ENCODE measurements around the gene ZNHIT3.
"Not testable (repeated sequence)": the region's sequence is repeated elsewhere in the genome, so short reads cannot be mapped to it uniquely, and the experiment has no call there.

The ZNHIT3 gene

GRCh38 chr17:36486204-36487194 lies at the start of gene ZNHIT3:
Gene ZNHIT3, plus strand, starts transcription at chr17:36486681. Its CDS starts 19 bp downstream, at chr17:36486700.
- DNase-seq (ENCODE audit: low spot score): peak; percentile 97

GRCh38 chr17:36441792-36442191 lies 44.7 kb upstream of the ZNHIT3 start:
- DNase-seq (ENCODE audit: low spot score): not testable (repeated sequence)

- DNase-seq (ENCODE audit: low spot score): no peak
Observed at GRCh38 chr17:36443777-36444176, 42.7 kb upstream of the ZNHIT3 start.

- not testable (repeated sequence) for DNase-seq (ENCODE audit: low spot score)
Observed at GRCh38 chr17:36449997-36450396, 36.5 kb upstream of the ZNHIT3 start.

GRCh38 chr17:36452888-36453287 lies 33.6 kb upstream of the ZNHIT3 start:
- not testable (repeated sequence) for DNase-seq (ENCODE audit: low spot score)

- DNase-seq (ENCODE audit: low spot score): not testable (repeated sequence)
Observed at GRCh38 chr17:36457701-36458100, 28.8 kb upstream of the ZNHIT3 start.

- no peak for DNase-seq (ENCODE audit: low spot score)
Observed at GRCh38 chr17:36459045-36459444, 27.4 kb upstream of the ZNHIT3 start.

GRCh38 chr17:36459601-36460000 lies 26.9 kb upstream of the ZNHIT3 start:
- DNase-seq (ENCODE audit: low spot score): no peak

GRCh38 chr17:36460265-36460937 lies 26.1 kb upstream of the ZNHIT3 start:
- no peak for DNase-seq (ENCODE audit: low spot score)

- no peak for DNase-seq (ENCODE audit: low spot score)
Observed at GRCh38 chr17:36461330-36462110, 25.0 kb upstream of the ZNHIT3 start.

- DNase-seq (ENCODE audit: low spot score): no peak
Observed at GRCh38 chr17:36463916-36464764, 22.3 kb upstream of the ZNHIT3 start.

GRCh38 chr17:36464765-36465088 lies 21.8 kb upstream of the ZNHIT3 start:
- no peak for DNase-seq (ENCODE audit: low spot score)

- peak; percentile 57 for DNase-seq (ENCODE audit: low spot score)
Observed at GRCh38 chr17:36468903-36469635, 17.4 kb upstream of the ZNHIT3 start.

GRCh38 chr17:36469733-36470132 lies 16.7 kb upstream of the ZNHIT3 start:
- no peak for DNase-seq (ENCODE audit: low spot score)

- DNase-seq (ENCODE audit: low spot score): no peak
Observed at GRCh38 chr17:36470499-36470898, 16.0 kb upstream of the ZNHIT3 start.

- DNase-seq (ENCODE audit: low spot score): no peak
Observed at GRCh38 chr17:36474571-36474970, 11.9 kb upstream of the ZNHIT3 start.

GRCh38 chr17:36475346-36475970 lies 11.0 kb upstream of the ZNHIT3 start:
- peak; percentile 98 for DNase-seq (ENCODE audit: low spot score)

GRCh38 chr17:36481829-36482228 lies 4.7 kb upstream of the ZNHIT3 start:
- DNase-seq (ENCODE audit: low spot score): no peak

- peak; percentile 76 for DNase-seq (ENCODE audit: low spot score)
Observed at GRCh38 chr17:36482611-36483504, 3.6 kb upstream of the ZNHIT3 start.
